ENCODE data around the gene TMEM225. TPM values are rescaled to one million over a fixed set of nuclear protein-coding genes. Genes with fewer than 3 reads are reported as not detected.

TMEM225 gene
- total RNA-seq, 2 experiments from 2014 or later, result not detected

DNA sequence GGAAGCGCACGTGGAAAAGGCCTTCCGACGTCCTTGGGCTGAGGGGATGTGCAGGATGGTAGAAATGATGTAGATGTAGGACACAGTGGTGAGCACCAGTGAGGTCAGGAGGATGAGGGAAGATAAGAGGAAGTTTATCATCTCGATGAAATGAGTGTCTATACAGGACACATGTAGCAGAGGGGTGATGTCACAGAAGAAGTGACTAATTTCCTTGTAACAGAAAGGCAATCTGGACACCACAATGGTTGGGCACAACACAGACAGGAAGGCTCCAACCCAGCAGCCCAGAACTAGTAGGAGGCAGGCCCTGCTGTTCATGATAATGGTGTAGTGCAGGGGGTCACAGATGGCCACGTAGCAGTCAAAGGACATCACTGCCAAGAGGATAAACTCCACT lies 44.3 kb downstream of the TMEM225 start:
- POLR2A ChIA-PET, result no interaction called here
- intact Hi-C loops (cut with micrococcal nuclease), result no loop called here
- Mint-ChIP-seq H3K36me3 (ENCODE audit: low read depth) (no peaks in the 10 kb centered on the region), H3K4me3 (no peak overlapping the region), H3K27ac (no peak overlapping the region), H3K27me3 (peaks cover 15% of the 10 kb centered on the region), H3K4me1 (ENCODE audit: low read depth) (no peaks in the 10 kb centered on the region), H3K9me3 (no peaks in the 10 kb centered on the region)
- TF ChIP-seq, protein P1, sequence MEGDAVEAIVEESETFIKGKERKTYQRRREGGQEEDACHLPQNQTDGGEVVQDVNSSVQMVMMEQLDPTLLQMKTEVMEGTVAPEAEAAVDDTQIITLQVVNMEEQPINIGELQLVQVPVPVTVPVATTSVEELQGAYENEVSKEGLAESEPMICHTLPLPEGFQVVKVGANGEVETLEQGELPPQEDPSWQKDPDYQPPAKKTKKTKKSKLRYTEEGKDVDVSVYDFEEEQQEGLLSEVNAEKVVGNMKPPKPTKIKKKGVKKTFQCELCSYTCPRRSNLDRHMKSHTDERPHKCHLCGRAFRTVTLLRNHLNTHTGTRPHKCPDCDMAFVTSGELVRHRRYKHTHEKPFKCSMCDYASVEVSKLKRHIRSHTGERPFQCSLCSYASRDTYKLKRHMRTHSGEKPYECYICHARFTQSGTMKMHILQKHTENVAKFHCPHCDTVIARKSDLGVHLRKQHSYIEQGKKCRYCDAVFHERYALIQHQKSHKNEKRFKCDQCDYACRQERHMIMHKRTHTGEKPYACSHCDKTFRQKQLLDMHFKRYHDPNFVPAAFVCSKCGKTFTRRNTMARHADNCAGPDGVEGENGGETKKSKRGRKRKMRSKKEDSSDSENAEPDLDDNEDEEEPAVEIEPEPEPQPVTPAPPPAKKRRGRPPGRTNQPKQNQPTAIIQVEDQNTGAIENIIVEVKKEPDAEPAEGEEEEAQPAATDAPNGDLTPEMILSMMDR (IDR thresholded peaks at IDR 0.05), result no peak
- DNase-seq, result peak; percentile 16
- ATAC-seq, result peak; percentile 75
- CTCF ChIA-PET, result no interaction called here

DNA sequence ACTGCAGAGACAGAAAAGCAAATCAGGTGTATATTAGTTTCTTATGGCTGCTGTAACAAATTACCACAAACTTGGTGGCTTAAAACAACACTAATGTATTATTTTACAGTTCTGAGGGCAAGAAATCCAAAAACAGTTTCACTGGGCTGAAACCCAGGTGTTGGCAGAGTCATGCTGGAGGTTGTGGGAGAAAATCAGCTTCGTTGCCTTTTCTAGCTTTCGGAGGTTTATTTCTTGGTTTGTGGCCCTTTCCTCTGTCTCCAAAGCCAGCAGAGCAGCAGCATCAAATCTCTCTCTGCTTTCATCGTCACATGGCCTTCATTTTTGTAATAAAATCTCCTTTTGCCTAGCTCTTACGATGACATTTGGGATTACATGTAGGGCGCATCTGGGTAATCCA lies 46.3 kb downstream of the TMEM225 start:
- no peak overlapping the region for H3K4me3 Mint-ChIP-seq
- DNase-seq, result no peak
- intact Hi-C loops (cut with micrococcal nuclease), result no loop called here
- H3K4me1 Mint-ChIP-seq (ENCODE audit: low read depth), result no peaks in the 10 kb centered on the region
- H3K36me3 Mint-ChIP-seq (ENCODE audit: low read depth), result no peaks in the 10 kb centered on the region
- no peak overlapping the region for H3K27ac Mint-ChIP-seq
- ChIA-PET CTCF (no interaction called here), POLR2A (no interaction called here)
- ATAC-seq, result no peak
- H3K9me3 Mint-ChIP-seq, result no peaks in the 10 kb centered on the region
- H3K27me3 Mint-ChIP-seq, result peaks cover 14% of the 10 kb centered on the region
- TF ChIP-seq, protein P1 (IDR thresholded peaks at IDR 0.05), result no peak

DNA sequence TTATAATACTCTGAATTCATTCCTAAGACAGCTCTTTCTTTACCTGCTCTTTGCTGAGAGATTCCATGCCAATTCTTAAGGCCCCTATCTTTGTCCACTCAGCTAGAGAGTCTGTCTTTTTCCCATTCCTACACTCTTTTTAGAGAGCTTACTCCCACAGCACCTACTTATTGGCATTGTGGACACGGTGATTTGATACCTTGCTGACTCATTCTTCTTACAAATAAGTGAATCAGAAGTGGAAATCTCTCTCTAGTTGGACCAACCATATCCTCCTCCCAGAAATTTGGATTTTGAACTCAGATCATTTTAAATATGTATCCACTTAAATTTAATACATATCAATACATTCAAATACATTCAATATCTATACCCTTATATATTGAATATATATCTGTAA lies 46.8 kb downstream of the TMEM225 start:
- CTCF ChIA-PET, result interaction anchor here (0.9 kb wide), 1 partner anchor 198 kb away, joined by 3 read pairs; no protein-coding TSS in a partner anchor
- Mint-ChIP-seq H3K4me3 (no peak overlapping the region), H3K36me3 (ENCODE audit: low read depth) (no peaks in the 10 kb centered on the region), H3K27ac (no peak overlapping the region), H3K4me1 (ENCODE audit: low read depth) (no peaks in the 10 kb centered on the region), H3K9me3 (no peaks in the 10 kb centered on the region), H3K27me3 (peaks cover 11% of the 10 kb centered on the region)
- TF ChIP-seq, protein P1 (IDR thresholded peaks at IDR 0.05), result no peak
- ATAC-seq (no peak), DNase-seq (no peak)
- POLR2A ChIA-PET, result interaction anchor here (1.0 kb wide), 1 partner anchor 53 kb away, joined by 3 read pairs; no protein-coding TSS in a partner anchor
- intact Hi-C loops (cut with micrococcal nuclease), result no loop called here

DNA sequence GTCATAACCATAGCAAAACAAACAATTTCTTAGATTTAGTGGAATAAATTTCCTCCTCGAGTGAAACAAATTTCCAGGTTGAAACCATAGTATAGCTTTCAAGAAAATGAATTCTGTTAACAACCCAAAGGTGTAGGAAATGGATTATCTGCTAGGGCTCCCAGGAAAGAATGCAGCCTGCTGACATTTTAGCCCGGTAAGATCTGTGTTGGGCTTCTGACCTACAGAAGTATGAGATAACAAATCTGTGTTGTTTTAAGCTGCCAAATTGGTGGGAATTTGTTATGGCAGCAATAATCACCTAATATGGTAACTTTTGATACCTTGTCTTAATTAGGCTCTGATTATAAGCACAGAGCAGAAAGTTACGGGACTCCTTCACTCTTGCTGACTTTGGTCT lies 47.3 kb downstream of the TMEM225 start:
- TF ChIP-seq, protein P1 (IDR thresholded peaks at IDR 0.05), result no peak
- no peaks in the 10 kb centered on the region for H3K36me3 Mint-ChIP-seq (ENCODE audit: low read depth)
- CTCF ChIA-PET, result interaction anchor here (0.9 kb wide), 1 partner anchor 198 kb away, joined by 3 read pairs; no protein-coding TSS in a partner anchor
- no peak overlapping the region for H3K4me3 Mint-ChIP-seq
- H3K27ac Mint-ChIP-seq, result no peak overlapping the region
- no peak for DNase-seq
- H3K27me3 Mint-ChIP-seq, result peaks cover 11% of the 10 kb centered on the region
- intact Hi-C loops (cut with micrococcal nuclease), result no loop called here
- ATAC-seq, result no peak
- no peaks in the 10 kb centered on the region for H3K4me1 Mint-ChIP-seq (ENCODE audit: low read depth)
- no peaks in the 10 kb centered on the region for H3K9me3 Mint-ChIP-seq
- POLR2A ChIA-PET, result interaction anchor here (1.0 kb wide), 1 partner anchor 53 kb away, joined by 3 read pairs; no protein-coding TSS in a partner anchor

DNA sequence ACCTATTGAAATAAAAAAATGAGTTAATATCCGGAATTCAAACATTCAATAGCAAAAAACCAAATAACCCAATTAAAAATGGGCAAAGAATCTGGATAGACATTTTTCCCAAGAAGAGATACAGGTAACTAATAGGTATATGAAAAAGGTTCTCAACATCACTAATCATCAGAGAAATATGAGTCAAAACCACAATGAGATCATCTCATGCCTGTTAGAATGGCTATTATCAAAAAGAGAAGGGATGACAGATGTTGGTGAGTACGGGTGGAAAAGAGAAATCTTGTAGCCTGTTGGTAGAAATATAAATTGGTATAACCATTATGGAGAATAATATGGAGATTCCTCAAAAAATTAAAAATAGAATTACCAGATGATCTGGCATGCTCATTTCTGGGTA lies 52.4 kb downstream of the TMEM225 start:
- no peaks in the 10 kb centered on the region for H3K4me1 Mint-ChIP-seq (ENCODE audit: low read depth)
- H3K9me3 Mint-ChIP-seq, result no peaks in the 10 kb centered on the region
- ChIA-PET POLR2A (no interaction called here), CTCF (no interaction called here)
- intact Hi-C loops (cut with micrococcal nuclease), result no loop called here
- H3K4me3 Mint-ChIP-seq, result no peak overlapping the region
- DNase-seq (no peak), ATAC-seq (no peak)
- TF ChIP-seq, protein P1 (IDR thresholded peaks at IDR 0.05), result no peak
- peaks cover 16% of the 10 kb centered on the region for H3K27me3 Mint-ChIP-seq
- no peaks in the 10 kb centered on the region for H3K36me3 Mint-ChIP-seq (ENCODE audit: low read depth)
- H3K27ac Mint-ChIP-seq, result no peak overlapping the region

Other genes with a start within 250 kb of the TMEM225 start
- not detected for gene SCN3B, start 231.0 kb downstream of the TMEM225 start, total RNA-seq
- 10 to 100 TPM; 11.1 to 13.6 TPM for gene ZNF202, start 144.0 kb downstream of the TMEM225 start, total RNA-seq
- gene OR6X1, start 131.2 kb downstream of the TMEM225 start, total RNA-seq, result not detected
- gene OR6M1, start 79.3 kb downstream of the TMEM225 start, total RNA-seq, result not detected
- not detected for gene OR8D4, start 16.5 kb upstream of the TMEM225 start, total RNA-seq
- gene OR4D5, start 53.9 kb upstream of the TMEM225 start, total RNA-seq, result not detected
- gene OR6T1, start 58.2 kb upstream of the TMEM225 start, total RNA-seq, result not detected
- not detected for gene OR10S1, start 92.1 kb upstream of the TMEM225 start, total RNA-seq
- not detected for gene OR10G6, start 109.5 kb upstream of the TMEM225 start, total RNA-seq
- not detected for gene OR10G4, start 127.3 kb upstream of the TMEM225 start, total RNA-seq
- gene OR10G9, start 137.3 kb upstream of the TMEM225 start, total RNA-seq, result not detected
- not detected for gene OR10G8, start 141.1 kb upstream of the TMEM225 start, total RNA-seq
- gene OR10G7, start 155.7 kb upstream of the TMEM225 start, total RNA-seq, result not detected
- gene VWA5A, start 229.8 kb upstream of the TMEM225 start, total RNA-seq, result 1 to 10 TPM; 4.4 TPM

All from activated CD8-positive, alpha-beta T cell treated with anti-CD3 and anti-CD28 coated beads for 36 hours (primary cell).